Measurements from ENCODE around the gene PRELID3B. TPM values are rescaled to one million over a fixed set of nuclear protein-coding genes. Genes with fewer than 3 reads are reported as not detected.

Gene PRELID3B
- total RNA-seq, 1 donor from 2014 or later, result 46.6 TPM

DNA sequence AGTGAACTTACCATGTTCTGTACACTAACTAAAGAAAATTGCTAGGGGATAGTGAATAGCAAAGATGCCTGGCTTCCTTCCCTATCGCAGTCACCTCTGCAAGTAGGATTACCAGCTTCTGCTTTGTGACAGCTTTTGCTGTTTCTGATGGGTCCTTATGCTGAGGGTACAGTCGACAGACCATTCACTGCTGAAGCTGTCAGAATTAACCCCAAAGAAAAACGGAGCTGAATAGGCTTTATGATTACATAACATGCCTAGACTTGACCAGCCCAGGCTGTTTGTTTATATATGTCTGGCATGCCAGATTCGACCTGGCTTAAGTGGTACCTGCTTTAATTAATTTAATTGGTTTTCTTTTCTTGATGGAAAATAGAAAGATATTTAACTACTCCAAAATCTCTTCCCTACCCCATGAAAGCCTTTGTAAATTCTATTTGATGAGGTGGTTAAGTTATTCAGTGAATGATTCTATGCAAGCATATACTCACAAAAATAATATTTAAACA lies 21.7 kb upstream of the PRELID3B start:
- intact Hi-C loops (cut with micrococcal nuclease), result no loop called here
- peak overlapping the region; percentile 28 for H3K4me3 ChIP-seq

DNA sequence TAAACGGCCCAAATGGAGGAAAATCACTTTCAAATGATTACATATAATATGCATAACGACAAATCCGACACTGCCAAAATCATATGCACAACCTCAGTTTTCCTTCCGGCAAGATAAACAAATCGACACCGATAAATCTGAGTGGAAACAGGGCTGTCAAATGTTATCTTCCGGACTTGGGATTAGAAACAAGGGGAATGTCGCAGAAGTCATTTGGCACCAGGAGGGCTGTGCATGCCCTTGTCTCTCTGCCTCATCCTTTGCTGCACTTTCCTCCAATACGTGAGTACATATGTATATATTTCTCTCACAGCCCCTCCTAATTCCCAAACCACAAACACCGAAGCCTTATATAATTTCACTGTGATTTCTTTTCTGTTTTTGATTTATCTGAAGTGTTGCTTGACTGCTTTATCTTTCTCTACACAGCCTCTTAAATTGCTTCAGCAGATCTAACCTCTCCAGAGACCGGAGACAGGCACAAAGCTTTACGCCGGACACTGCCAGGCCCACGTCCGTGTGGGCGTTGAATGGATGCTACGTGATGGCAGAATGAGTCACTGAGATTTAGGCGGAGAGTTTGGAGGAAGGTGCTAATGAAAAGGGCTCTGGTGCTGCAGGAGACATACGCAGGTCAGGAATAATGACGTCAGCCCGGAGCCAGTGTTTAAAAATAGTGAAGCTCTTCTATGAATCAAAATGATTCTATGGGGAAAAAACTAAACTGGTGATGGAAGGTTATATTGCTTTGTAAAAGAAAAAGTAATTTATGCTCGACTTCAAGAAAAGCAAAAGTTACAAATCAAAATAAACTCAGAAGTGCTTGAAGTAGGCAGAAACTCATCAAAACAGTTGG lies 21.0 kb upstream of the PRELID3B start:
- TF ChIP-seq CTCF (IDR thresholded peaks at IDR 0.05; ENCODE audit: borderline replicate concordance), result no peak
- Histone ChIP-seq H3K27ac (replicated peaks) (peak overlapping the region; percentile 55), H3K4me3 (peak overlapping the region; percentile 28), H3K9me3 (replicated peaks) (no peaks in the 10 kb centered on the region), H3K4me1 (peaks cover 17% of the 10 kb centered on the region), H3K27me3 (ENCODE audit: low read depth) (no peaks in the 10 kb centered on the region), H3K36me3 (no peaks in the 10 kb centered on the region)
- intact Hi-C loops (cut with micrococcal nuclease), result no loop called here
- peak; percentile 20 for DNase-seq

More for the DNA sequence above, 21.7 kb upstream of the PRELID3B start:
- no peak for DNase-seq
- Histone ChIP-seq H3K36me3 (no peaks in the 10 kb centered on the region), H3K4me1 (peaks cover 17% of the 10 kb centered on the region), H3K27ac (replicated peaks) (peak overlapping the region; percentile 55), H3K9me3 (replicated peaks) (no peaks in the 10 kb centered on the region), H3K27me3 (ENCODE audit: low read depth) (no peaks in the 10 kb centered on the region)
- no peak for TF ChIP-seq CTCF (IDR thresholded peaks at IDR 0.05; ENCODE audit: borderline replicate concordance)

DNA sequence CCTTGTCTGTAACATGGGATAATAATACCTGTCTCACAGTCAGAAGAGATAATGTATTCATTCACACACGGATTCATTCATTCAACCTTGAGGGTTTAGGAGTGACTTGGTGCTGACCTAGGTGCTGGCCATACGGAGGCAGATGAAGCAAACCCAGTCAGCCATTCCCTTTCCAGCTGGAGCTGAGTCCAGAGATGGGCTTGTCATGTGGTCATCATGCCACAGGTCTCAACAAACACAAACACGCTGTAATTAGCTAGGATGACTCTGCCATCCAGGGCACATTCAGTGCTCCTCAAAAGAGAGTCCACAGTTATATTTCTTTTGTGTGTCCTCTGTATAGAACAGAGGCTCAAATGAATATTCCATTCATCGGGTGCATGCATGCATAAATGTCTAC lies 19.5 kb upstream of the PRELID3B start:
- H3K4me3 ChIP-seq, result no peak overlapping the region
- peaks cover 17% of the 10 kb centered on the region for H3K4me1 ChIP-seq
- no peaks in the 10 kb centered on the region for H3K27me3 ChIP-seq (ENCODE audit: low read depth)
- DNase-seq, result no peak
- no peak for TF ChIP-seq CTCF (IDR thresholded peaks at IDR 0.05; ENCODE audit: borderline replicate concordance)
- H3K27ac ChIP-seq (replicated peaks), result no peak overlapping the region
- H3K36me3 ChIP-seq, result no peaks in the 10 kb centered on the region
- H3K9me3 ChIP-seq (replicated peaks), result no peaks in the 10 kb centered on the region
- intact Hi-C loops (cut with micrococcal nuclease), result no loop called here

- no peak for DNase-seq
- Histone ChIP-seq H3K36me3 (no peaks in the 10 kb centered on the region), H3K27ac (replicated peaks) (no peak overlapping the region), H3K4me1 (no peaks in the 10 kb centered on the region), H3K4me3 (no peak overlapping the region), H3K27me3 (ENCODE audit: low read depth) (peaks cover 17% of the 10 kb centered on the region), H3K9me3 (replicated peaks) (no peaks in the 10 kb centered on the region)
- peak; percentile 53 for TF ChIP-seq CTCF (IDR thresholded peaks at IDR 0.05; ENCODE audit: borderline replicate concordance)
- intact Hi-C loops (cut with micrococcal nuclease), result no loop called here
Observed at GRCh38 chr20:59055302-59055701, 12.7 kb upstream of the PRELID3B start.

DNA sequence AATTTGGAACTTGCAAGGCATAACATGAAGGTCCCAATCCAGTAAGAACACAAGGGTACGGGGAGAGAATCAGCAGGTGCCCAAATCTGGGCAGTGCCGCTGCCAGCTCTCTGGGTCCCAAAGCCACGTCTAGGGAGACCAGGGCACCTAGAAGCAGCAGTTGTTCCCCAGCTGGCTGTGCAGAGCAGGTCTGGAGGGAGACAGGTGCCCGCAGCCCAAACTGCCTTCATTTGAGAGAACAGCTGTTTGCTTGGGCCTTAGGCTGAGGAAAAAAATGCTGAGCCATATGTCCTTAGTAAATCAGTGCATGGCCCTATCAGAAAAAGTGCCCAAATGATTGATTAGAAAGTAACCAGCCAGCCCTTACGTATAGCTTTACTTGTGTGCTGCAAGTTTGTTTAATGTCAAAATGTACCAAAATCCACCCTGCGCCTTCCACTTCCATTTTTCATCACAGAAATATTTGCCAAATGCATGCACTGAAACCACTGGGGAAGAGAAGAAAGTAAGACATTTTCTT lies 9.1 kb upstream of the PRELID3B start:
- H3K27ac ChIP-seq (replicated peaks), result no peak overlapping the region
- TF ChIP-seq CTCF (IDR thresholded peaks at IDR 0.05; ENCODE audit: borderline replicate concordance), result no peak
- peaks cover 17% of the 10 kb centered on the region for H3K27me3 ChIP-seq (ENCODE audit: low read depth)
- H3K9me3 ChIP-seq (replicated peaks), result no peaks in the 10 kb centered on the region
- intact Hi-C loops (cut with micrococcal nuclease), result no loop called here
- no peaks in the 10 kb centered on the region for H3K4me1 ChIP-seq
- DNase-seq, result no peak
- no peaks in the 10 kb centered on the region for H3K36me3 ChIP-seq
- no peak overlapping the region for H3K4me3 ChIP-seq
